ENCODE data around the gene MT4.

The MT4 gene

GRCh38 chr16:56606476-56607108 lies 41.7 kb downstream of the MT4 start:
- DNase-seq, result no peak
- no peaks in the 10 kb centered on the region for H3K27me3 ChIP-seq
- H3K9me3 ChIP-seq, result no peaks in the 10 kb centered on the region
- peaks cover 3% of the 10 kb centered on the region; the same call in 1 of the 2 replicates for H3K4me1 ChIP-seq
- no peak overlapping the region for H3K4me3 ChIP-seq (ENCODE audit: low read depth, low read length)
- TF ChIP-seq, protein P1, sequence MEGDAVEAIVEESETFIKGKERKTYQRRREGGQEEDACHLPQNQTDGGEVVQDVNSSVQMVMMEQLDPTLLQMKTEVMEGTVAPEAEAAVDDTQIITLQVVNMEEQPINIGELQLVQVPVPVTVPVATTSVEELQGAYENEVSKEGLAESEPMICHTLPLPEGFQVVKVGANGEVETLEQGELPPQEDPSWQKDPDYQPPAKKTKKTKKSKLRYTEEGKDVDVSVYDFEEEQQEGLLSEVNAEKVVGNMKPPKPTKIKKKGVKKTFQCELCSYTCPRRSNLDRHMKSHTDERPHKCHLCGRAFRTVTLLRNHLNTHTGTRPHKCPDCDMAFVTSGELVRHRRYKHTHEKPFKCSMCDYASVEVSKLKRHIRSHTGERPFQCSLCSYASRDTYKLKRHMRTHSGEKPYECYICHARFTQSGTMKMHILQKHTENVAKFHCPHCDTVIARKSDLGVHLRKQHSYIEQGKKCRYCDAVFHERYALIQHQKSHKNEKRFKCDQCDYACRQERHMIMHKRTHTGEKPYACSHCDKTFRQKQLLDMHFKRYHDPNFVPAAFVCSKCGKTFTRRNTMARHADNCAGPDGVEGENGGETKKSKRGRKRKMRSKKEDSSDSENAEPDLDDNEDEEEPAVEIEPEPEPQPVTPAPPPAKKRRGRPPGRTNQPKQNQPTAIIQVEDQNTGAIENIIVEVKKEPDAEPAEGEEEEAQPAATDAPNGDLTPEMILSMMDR (IDR thresholded peaks at IDR 0.05; ENCODE audit: low read depth, low read length), result no peak
- H3K36me3 ChIP-seq, result no peaks in the 10 kb centered on the region

DNA sequence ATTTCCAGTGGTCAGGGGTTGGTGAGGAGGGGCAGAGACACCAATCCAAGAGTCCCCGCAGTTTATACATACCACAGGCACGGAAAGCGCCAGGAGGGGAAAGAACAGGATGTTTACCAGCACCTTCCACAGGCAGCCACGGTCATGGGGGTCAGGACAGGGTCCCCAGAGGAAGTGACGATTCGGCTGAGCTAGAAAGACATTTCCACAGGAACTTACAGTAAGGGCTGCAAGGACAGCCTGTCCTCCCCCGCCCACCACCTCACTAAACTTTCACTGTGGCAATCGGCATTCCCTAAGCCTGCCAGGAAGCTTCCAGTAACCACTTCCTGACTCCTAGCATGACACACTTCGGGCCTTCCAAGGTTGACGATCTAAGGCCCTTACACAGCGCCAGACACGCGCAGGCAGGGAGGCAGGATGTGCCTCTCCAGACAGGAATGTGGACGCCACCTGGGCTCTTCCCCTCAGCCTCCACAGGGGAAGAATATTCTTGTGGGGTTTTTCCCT lies 42.3 kb downstream of the MT4 start:
- no peak for DNase-seq
- Histone ChIP-seq H3K4me1 (peaks cover 3% of the 10 kb centered on the region; the same call in 1 of the 2 replicates), H3K27me3 (no peaks in the 10 kb centered on the region), H3K9me3 (no peaks in the 10 kb centered on the region), H3K36me3 (no peaks in the 10 kb centered on the region), H3K4me3 (ENCODE audit: low read depth, low read length) (no peak overlapping the region)
- TF ChIP-seq, protein P1 (IDR thresholded peaks at IDR 0.05; ENCODE audit: low read depth, low read length), result no peak

DNA sequence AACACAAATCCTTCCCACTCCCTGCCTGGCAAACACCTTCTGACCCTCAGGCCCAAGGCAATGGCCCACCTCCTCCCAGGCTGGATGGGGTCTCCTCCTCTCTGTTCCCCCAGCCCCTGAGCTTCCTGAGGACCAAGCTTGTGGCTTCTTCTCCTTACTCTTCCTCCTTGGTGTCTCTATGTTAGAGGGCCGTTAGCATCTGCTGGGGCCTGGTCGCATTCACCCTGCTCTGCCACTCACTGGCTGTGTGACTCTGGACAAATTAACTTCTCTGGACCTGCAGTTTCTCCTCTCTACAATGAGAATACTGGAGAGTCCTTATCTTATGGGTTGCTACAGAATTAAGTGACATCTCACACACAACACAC lies 42.8 kb downstream of the MT4 start:
- Histone ChIP-seq H3K36me3 (no peaks in the 10 kb centered on the region), H3K4me3 (ENCODE audit: low read depth, low read length) (no peak overlapping the region), H3K27me3 (no peaks in the 10 kb centered on the region), H3K4me1 (peaks cover 3% of the 10 kb centered on the region; the same call in 1 of the 2 replicates), H3K9me3 (no peaks in the 10 kb centered on the region)
- TF ChIP-seq, protein P1 (IDR thresholded peaks at IDR 0.05; ENCODE audit: low read depth, low read length), result no peak
- DNase-seq, result no peak

GRCh38 chr16:56608043-56608875 lies 43.4 kb downstream of the MT4 start, which contains the start of gene MT2A:
Gene MT2A (plus strand): TSS chr16:56608584. CDS start chr16:56608656, 72 bp downstream.
- DNase-seq, result peak; percentile 96
- Histone ChIP-seq H3K4me3 (ENCODE audit: low read depth, low read length) (peak within 1 kb of the TSS; percentile 63), H3K4me1 (peaks cover 3% of the 10 kb centered on the region; the same call in 1 of the 2 replicates), H3K9me3 (no peaks in the 10 kb centered on the region), H3K27me3 (no peaks in the 10 kb centered on the region), H3K36me3 (no peaks in the 10 kb centered on the region)
- TF ChIP-seq, protein P1 (IDR thresholded peaks at IDR 0.05; ENCODE audit: low read depth, low read length), result no peak

- peaks cover 3% of the 10 kb centered on the region; the same call in 1 of the 2 replicates for H3K4me1 ChIP-seq
- TF ChIP-seq, protein P1 (IDR thresholded peaks at IDR 0.05; ENCODE audit: low read depth, low read length), result no peak
- no peaks in the 10 kb centered on the region for H3K9me3 ChIP-seq
- H3K4me3 ChIP-seq (ENCODE audit: low read depth, low read length), result peak overlapping the region; percentile 63
- H3K36me3 ChIP-seq, result no peaks in the 10 kb centered on the region
- no peaks in the 10 kb centered on the region for H3K27me3 ChIP-seq
- no peak for DNase-seq
Measured at GRCh38 chr16:56608876-56609462, 44.1 kb downstream of the MT4 start.

Measured in BE2C (cell line).